HUES6 (cell line): Measurements from ENCODE around the gene STEAP1.
"Not testable (repeated sequence)": the region's sequence is repeated elsewhere in the genome, so short reads cannot be mapped to it uniquely, and the experiment has no call there.

Source experiments
- H3K27ac ChIP-seq: 2 replicates; pipeline ENCODE4 v1.7.0; 2013; ENCODE audit warnings: low read depth, mild to moderate bottlenecking, low read length, inconsistent platforms
- H3K27me3 ChIP-seq: 2 replicates; pipeline ENCODE4 v1.6.1; 2013; ENCODE audit warnings: low read length; ENCODE audit not compliant: control insufficient read depth, insufficient read depth
- H3K36me3 ChIP-seq: 2 replicates; pipeline ENCODE4 v1.6.1; 2013; ENCODE audit warnings: low read length; ENCODE audit not compliant: control insufficient read depth, insufficient read depth
- H3K4me1 ChIP-seq: 2 replicates; pipeline ENCODE4 v1.6.1; 2013; ENCODE audit warnings: low read length; ENCODE audit not compliant: control insufficient read depth, insufficient read depth
- H3K4me3 ChIP-seq: 2 replicates; pipeline ENCODE4 v1.5.1; 2013; ENCODE audit warnings: low read depth, low read length
- H3K9ac ChIP-seq: one replicate; pipeline ENCODE4 v1.6.1; 2013; ENCODE audit warnings: mild to moderate bottlenecking, low read length
- H3K9me3 ChIP-seq: 2 replicates; pipeline ENCODE4 v1.6.1; 2013; ENCODE audit warnings: low read depth, low read length; ENCODE audit not compliant: control insufficient read depth, insufficient read depth

STEAP1 gene

DNA sequence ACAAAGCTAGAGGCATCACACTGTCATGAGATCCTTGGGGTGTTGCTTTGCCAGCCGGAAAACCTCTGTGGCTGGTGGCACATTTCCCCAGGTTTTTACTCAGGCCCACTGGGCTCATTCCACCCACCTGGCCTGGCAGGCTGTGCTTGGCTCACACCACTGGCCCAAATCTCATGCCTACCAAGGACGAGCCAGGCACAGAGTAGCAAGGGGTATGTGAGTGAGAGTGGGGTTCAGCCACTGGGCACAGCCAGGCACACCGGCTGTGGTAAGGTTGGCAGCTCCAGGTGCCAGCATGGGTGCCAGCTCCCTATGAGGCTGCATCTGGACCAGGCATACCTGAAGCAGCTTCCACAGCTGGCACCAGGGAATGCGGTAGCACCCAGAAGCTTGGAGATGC lies 21.4 kb downstream of the STEAP1 start:
- Histone ChIP-seq H3K4me1 (peaks cover 7% of the 10 kb centered on the region), H3K4me3 (no peak overlapping the region), H3K9ac (no peak overlapping the region), H3K27ac (no peak overlapping the region), H3K9me3 (peaks cover 11% of the 10 kb centered on the region; the same call in 1 of the 2 replicates), H3K27me3 (no peaks in the 10 kb centered on the region), H3K36me3 (no peaks in the 10 kb centered on the region)

DNA sequence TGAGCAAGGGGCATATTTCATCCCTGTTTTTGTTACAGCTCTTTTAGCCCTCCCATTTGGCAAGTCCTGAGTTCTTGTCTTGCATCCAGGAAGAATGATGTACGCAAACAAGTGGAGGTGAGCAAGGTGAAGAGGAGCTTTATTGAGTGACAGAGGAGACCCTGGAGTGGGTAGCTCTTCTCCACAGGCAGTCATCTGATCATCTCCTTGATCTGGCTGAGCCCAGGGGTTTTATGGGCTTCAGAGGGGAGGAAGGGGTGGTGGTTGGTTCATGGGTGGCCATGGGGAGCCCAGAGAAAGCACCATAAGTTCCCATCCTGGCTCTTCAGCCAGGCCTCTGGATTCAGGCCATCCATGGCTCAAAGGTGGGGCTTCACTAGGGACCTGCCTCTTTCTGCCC lies 21.9 kb downstream of the STEAP1 start:
- no peak overlapping the region for H3K27ac ChIP-seq
- peaks cover 11% of the 10 kb centered on the region; the same call in 1 of the 2 replicates for H3K9me3 ChIP-seq
- H3K4me1 ChIP-seq, result peaks cover 8% of the 10 kb centered on the region
- H3K36me3 ChIP-seq, result no peaks in the 10 kb centered on the region
- H3K27me3 ChIP-seq, result no peaks in the 10 kb centered on the region
- no peak overlapping the region for H3K4me3 ChIP-seq
- H3K9ac ChIP-seq, result no peak overlapping the region

DNA sequence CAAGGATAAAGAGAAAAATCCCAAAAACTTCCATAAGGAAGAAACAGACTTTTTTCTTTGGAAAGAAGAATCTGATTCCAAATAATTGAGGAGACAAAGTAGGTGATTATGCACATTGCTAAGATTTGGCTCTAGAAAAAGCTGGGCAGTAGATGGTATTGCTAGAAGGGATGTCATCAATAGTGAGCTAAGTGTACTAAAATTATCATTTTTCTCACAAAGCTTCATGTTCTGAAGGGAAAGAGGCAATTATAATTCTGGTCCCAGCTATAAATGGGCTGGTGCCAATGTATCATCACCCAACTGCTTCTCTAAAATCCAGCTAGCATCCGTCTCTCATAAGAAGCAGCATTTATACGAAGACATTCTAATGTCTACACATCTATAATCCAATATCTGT lies 23.9 kb downstream of the STEAP1 start:
- peaks cover 8% of the 10 kb centered on the region for H3K4me1 ChIP-seq
- H3K4me3 ChIP-seq, result no peak overlapping the region
- no peak overlapping the region for H3K27ac ChIP-seq
- H3K27me3 ChIP-seq, result no peaks in the 10 kb centered on the region
- no peaks in the 10 kb centered on the region for H3K36me3 ChIP-seq
- H3K9me3 ChIP-seq, result peaks cover 11% of the 10 kb centered on the region; the same call in 1 of the 2 replicates
- no peak overlapping the region for H3K9ac ChIP-seq

DNA sequence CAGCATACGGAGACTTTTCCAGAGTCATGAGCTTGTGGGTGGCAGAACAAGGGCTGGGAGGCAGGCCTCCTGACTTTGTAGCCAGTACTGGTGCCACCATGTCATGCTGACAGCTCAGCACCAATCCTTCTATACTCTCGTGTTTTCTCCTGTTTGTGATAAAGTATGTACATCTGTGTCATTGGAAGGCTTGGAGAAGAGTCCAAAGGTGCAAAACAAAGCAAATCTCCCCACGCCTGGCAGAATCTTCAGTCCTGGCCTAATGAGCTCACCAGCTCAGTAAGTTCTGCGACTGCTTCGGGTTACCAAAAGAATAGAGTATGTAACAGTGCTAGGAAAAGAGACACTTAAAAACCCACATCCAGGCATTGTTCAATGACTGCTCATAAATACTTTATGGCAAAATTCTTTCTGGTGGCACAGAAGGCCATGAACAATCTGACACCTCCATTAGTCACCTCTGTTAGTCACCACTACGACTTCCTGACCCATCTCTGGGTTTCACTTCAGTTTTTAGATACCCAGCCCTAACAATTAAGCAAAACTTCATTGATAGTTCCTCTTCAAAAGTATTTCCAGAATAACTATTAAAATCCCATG lies 24.5 kb downstream of the STEAP1 start:
- peaks cover 8% of the 10 kb centered on the region for H3K4me1 ChIP-seq
- H3K27me3 ChIP-seq, result no peaks in the 10 kb centered on the region
- H3K27ac ChIP-seq, result no peak overlapping the region
- H3K36me3 ChIP-seq, result no peaks in the 10 kb centered on the region
- peaks cover 11% of the 10 kb centered on the region; the same call in 1 of the 2 replicates for H3K9me3 ChIP-seq
- no peak overlapping the region for H3K4me3 ChIP-seq
- no peak overlapping the region for H3K9ac ChIP-seq

DNA sequence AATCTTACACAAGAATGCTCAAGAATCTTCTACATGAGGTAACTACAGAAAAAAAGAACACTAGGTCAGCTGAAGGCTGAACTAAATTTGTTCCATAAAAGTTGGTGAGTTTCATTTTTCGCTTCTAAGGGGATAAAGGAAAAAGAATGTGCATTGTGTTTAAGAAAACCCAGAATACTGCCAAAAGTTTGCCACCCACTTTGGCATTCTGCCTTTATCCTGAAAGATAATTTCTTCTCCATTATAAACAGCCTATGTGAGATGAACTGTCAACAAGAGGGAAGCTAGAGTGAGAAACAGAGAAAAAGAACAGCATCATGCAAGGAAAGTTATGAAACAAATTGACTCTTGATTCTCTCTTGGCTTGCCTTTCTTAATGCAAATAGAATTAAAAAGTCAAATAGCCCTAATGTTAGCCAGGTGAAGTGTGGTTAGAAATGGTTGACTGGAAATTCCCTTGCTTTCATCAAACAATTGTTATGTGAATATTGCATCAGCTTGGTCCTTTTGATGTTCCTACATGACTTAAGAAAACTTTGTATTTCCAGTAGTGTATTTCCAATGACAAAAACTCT lies 25.8 kb downstream of the STEAP1 start:
- Histone ChIP-seq H3K27ac (0 out of 2 replicates have a peak overlapping the region, but pooled peaks have one; percentile 41), H3K9me3 (peaks cover 11% of the 10 kb centered on the region; the same call in 1 of the 2 replicates), H3K4me1 (peaks cover 8% of the 10 kb centered on the region), H3K4me3 (no peak overlapping the region), H3K9ac (no peak overlapping the region), H3K27me3 (no peaks in the 10 kb centered on the region), H3K36me3 (no peaks in the 10 kb centered on the region)

DNA sequence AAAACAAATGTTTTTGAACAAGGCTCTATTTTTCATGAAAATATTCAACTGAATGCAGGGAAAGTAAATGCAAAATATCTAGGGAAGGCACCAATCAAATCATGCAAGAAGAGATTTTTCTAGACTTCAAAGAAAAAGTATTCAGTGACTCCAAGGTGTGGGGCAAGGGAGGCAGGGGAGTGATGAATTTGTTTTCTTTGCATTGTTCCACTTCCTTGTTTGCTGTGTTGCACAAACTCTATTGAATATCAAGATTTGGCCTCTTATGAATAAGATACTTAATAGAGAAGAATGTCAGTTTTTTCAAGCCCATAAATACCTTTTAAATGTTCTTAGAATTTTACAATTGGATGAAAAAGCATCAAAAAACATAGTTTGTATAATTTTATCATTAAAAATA lies 26.4 kb downstream of the STEAP1 start:
- Histone ChIP-seq H3K9me3 (peaks cover 10% of the 10 kb centered on the region; the same call in 1 of the 2 replicates), H3K27me3 (no peaks in the 10 kb centered on the region), H3K27ac (no peak overlapping the region), H3K36me3 (no peaks in the 10 kb centered on the region), H3K4me3 (no peak overlapping the region), H3K4me1 (peaks cover 8% of the 10 kb centered on the region), H3K9ac (no peak overlapping the region)

DNA sequence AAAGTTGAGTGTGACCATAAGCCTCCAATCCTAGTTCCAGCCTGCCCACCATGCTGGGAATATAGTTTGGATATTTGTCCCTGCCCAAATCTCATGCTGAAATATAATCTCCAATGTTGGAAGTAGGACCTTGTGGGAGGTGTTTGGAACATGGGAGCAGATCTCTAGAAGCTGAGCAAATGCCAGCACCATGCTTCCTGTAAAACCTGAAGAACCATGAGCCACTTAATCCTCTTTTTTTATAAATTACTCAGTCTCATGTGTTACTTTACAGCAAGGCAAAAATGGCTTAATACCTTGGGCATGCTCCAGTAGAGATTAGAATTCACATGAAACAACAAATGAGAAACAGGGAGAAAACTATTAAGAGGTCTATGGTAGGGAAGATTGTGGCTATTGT lies 27.2 kb downstream of the STEAP1 start:
- H3K9me3 ChIP-seq, result peaks cover 4% of the 10 kb centered on the region; the same call in 1 of the 2 replicates

DNA sequence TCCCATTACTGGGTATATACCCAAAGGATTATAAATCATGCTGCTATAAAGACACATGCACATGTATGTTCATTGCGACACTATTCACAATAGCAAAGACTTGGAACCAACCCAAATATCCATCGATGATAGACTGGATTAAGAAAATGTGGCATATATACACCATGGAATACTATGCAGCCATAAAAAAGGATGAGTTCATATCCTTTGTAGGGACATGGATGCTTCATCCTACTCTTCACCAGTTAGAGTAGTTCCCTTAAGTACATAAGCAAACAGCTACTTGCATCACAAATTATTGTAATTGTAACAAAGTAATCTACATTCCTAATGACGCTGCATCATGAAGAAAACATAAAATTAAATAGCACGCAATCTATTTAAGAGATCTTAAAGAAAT lies 32.0 kb downstream of the STEAP1 start:
- not testable (repeated sequence) for H3K9ac ChIP-seq, H3K27ac ChIP-seq, H3K36me3 ChIP-seq, H3K4me1 ChIP-seq, H3K4me3 ChIP-seq, H3K27me3 ChIP-seq
- peaks cover 11% of the 10 kb centered on the region for H3K9me3 ChIP-seq

More for the DNA sequence above, 27.2 kb downstream of the STEAP1 start:
- Histone ChIP-seq H3K27me3 (no peaks in the 10 kb centered on the region), H3K27ac (no peak overlapping the region), H3K9ac (no peak overlapping the region), H3K36me3 (no peaks in the 10 kb centered on the region), H3K4me3 (no peak overlapping the region), H3K4me1 (peaks cover 8% of the 10 kb centered on the region)

DNA sequence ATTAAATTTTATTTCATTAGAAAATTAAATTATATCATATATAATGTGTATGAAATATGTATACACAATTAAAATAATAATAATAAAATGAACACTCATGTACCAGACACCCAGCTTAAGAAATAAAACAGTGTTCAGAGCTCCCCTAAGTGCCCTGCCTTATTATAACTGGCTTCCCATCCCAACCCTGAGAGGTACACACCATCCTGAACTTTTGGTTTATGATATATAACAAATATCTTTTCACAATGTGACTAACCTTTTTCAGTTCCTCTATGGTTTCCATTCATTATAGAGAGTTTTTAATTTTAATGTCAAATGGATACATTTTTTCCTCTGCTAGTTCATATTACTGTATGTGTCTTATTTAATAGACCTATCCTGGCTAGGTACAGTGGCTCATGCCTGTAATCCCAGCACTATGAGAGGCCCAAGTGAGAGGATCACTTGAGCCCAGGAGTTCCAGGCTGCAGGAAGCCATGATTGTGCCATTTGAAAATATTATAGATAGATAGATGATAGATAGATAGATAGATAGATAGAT lies 33.3 kb downstream of the STEAP1 start:
- Histone ChIP-seq H3K4me1 (no peaks in the 10 kb centered on the region), H3K27ac (no peak overlapping the region), H3K9ac (no peak overlapping the region), H3K4me3 (no peak overlapping the region), H3K36me3 (no peaks in the 10 kb centered on the region), H3K9me3 (peaks cover 24% of the 10 kb centered on the region), H3K27me3 (no peaks in the 10 kb centered on the region)

DNA sequence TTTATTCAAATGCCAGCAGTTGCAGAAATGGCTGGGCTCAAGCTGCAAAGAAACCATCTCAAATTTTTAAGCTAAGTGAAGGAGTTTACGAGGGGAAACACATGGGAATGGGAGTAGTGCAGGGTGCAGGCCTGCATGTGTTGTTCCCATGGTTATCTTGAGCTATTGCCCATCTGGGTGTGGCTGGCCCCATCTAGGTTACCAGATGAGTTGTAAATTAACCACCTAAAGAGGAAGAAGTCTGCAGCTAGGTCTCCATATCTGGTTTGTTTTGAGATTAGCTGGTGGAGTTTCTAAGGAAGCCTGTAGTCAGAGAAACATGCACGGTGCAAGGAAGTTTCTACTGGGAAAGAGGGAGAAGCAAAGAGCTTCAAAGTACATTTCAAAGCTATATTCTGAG lies 34.0 kb downstream of the STEAP1 start:
- Histone ChIP-seq H3K9ac (no peak overlapping the region), H3K27me3 (no peaks in the 10 kb centered on the region), H3K27ac (no peak overlapping the region), H3K9me3 (peaks cover 31% of the 10 kb centered on the region), H3K4me3 (no peak overlapping the region), H3K36me3 (no peaks in the 10 kb centered on the region), H3K4me1 (no peaks in the 10 kb centered on the region)

DNA sequence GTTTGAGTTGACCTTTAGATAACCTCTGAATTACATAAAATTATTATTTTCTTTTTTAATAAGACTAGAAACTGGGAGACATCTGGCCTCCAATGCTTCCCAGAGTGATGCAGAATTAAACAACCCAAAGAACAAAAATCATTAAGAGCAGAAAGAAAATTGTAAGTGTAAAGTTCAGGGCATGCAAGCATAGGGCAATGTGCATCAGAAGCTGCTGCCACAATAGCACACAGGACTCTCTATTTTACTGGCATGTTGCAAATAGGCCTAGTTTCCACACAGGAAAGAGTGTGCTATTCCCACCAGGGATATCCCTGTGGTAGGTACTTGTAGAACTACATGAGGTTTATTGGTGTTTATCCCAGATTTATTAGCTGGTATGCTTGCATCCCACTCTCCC lies 36.7 kb downstream of the STEAP1 start:
- Histone ChIP-seq H3K9ac (no peak overlapping the region), H3K27me3 (no peaks in the 10 kb centered on the region), H3K36me3 (no peaks in the 10 kb centered on the region), H3K4me3 (no peak overlapping the region), H3K27ac (no peak overlapping the region), H3K4me1 (no peaks in the 10 kb centered on the region), H3K9me3 (peaks cover 34% of the 10 kb centered on the region)
